GM21367 (cell line): Measurements from ENCODE around the gene ASIC2.

Experiments
- ATAC-seq: cut with Tn5 transposase; IDR thresholded peaks from one replicate; pipeline ENCODE4 v1.9.1; 2021; ENCODE audit not compliant: unreplicated experiment

ASIC2 gene

DNA sequence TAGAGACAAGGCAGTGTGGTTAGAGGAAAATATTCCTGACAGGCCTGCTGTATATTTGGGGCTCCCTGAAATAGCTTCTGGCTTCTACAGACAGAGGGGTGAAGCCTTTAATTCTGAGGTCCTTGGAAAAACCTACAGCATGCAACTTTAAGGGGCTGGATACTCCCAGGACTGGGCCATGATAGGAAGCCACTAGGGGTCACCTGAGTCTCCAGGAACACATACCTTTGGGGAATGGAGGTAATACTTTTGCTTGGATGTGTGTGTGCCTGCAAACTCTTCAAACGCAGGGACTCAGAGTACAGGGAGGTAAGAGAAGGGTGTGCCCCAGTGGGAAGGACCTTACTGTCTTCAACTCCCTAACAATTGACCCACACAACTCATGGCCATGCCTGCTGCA, 4.1 kb downstream of the ASIC2 start:
- no peak for ATAC-seq

DNA sequence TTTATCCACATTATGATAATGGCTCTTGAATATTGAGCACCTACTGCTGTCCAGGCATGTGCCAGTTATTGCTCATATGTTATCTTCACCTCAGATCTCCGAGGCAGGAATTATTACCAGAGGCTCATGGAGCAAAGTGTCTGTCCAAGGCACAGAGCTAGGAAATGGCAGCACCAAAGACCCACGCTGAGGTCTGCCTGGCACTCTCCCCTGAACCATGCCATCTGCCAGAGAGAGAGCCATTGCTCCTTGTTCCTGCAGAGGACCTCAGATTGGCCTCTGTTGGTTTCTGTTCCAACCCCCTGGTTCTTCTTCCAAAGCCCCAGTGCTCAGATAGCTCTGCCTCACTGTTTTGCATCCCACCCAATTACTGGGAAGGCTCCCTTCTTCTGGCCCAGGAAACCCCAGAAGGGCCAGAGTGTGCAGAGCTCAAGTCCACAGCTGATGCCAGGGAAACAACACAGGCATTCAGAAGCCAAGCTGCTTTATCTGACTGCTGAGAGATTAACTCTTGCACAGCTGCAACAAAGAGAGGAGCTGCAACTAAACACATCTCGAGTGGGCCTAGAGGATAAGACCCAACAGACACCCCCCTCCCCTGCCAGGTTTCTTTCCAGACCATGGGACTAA, 5.9 kb downstream of the ASIC2 start:
- no peak for ATAC-seq

DNA sequence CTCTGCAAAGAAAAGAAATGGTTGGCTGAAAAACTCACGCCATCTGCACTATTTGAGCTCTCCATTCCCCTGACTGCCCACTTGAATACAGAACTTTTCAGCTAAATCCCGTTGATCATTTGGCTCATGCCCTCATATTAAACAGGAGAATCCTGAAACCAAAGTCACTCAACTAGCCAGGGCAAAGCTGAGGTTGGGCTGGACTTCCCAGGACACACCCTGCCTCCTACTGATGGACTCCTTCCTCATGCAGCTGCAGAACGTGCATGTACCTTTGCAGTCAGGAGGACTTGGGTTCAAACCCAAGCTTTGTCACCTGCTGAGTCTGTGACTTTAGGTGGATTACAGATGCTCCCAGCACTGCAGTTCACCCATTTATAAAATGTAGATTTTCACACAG, 7.7 kb downstream of the ASIC2 start:
- ATAC-seq: no peak

DNA sequence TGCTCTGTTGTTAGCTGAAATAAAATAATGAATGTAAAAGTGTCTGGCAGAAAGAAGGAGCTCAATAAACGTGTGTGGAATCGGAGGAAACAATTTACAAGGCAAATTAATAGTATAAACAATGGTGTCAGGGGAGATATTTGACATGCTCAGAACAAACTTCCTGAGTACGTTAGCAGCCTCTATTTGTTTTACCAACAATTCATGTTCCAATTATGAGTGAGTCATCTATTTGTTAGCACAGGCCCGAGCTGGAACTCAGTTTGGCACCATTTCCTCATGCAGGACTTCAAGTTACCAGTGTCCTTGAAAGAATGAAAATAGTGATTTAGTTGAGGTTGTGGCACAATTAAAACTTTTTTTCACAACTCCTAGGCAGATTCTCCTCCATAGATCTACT, 9.1 kb downstream of the ASIC2 start:
- ATAC-seq: no peak

DNA sequence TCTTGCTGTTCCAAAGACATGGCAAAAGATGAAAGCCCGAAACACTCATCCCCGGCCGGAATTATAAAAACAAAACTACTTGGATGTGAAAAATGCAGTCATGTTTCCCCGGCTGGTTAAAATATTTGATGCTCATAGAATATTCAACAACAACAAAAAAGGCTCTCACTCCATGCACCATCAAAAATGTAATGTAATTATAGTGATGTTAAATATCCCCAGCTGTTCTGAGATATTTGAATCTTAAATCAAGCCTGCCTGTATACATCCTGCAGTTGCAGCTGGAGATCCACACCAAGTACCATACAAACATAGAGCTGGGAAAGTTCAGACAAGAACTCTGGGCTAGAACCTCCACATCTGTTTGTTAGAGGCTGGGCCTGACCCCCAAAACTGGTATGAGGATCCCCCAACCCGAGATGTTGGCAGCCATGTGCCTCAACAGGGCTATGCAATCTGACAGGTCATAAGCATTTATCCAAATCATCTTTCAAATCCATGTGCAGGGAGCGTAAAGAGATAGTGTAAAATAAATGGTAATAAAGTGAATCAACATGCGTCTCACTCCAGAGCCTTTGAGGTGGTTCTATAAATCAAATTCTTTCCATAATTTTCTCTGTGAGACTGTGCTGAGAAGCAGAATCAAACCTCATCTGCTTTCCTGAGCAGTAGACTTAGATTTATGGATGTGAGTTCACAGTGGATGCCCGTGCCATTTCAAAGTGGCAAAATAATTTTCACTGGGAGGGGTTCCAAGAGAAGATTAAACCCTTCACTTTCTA, 12.7 kb downstream of the ASIC2 start:
- ATAC-seq: no peak

DNA sequence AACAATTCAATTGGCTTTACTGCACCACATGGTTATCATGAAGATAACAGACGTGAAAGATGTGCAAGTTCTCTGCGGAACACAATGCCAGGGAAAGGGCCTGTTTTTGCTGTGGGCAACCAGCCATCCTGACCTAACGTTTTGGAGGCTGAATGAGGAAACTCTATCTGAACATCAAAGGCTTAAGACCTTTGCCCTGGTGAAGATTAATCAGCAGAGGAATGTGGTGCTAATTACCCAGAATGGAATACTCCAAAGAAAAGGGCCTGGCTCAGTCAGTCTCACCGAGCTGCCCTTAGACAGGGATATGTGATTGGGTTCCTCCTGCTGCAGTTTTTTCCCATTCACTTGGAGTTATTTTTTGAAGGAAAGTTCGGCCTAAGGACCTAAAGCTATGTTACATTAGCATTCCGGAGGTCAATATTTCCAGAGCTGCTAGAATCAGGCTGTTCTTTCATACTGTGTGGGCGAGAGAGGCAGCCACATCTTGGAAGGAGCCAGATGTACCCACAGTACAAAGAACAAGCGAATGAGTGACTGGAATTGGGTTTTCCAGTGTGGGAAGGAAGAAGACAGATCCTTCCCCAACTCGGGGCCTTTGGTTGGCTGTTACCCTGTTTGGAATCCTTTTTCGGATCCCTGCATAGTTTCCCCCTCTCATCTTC, 15.5 kb downstream of the ASIC2 start:
- no peak for ATAC-seq

DNA sequence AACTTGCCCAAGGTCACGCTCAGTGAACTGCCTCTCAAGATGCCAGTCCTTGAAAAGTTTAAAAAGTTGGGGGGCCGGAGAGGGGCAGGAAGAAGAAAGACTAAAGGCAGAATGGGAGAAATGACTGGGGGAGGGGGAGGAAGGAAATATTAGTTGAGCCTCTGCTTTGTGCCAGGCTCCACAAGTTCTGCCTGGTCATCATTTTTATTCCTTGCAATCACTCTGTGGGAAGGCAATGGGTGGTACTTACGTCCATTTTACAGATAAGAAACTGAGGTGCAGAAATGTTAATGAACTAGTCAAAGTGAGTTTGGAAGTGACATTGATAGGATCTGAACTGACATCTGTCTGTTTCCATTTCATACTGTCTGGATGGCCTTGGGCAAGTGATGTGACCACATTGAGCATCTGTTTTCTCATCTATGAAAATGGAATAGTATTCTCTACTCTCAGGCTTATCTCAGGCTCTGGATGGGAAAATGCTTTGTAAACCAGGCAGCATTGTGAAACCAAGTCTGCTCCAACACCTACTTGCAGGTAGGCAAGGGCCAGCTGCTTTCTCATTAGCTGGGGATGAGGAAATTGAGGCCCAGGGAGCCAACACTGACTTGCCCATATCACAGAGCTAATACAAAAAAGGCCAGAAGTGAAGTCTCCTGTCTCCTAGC, 19.2 kb downstream of the ASIC2 start:
- no peak for ATAC-seq

DNA sequence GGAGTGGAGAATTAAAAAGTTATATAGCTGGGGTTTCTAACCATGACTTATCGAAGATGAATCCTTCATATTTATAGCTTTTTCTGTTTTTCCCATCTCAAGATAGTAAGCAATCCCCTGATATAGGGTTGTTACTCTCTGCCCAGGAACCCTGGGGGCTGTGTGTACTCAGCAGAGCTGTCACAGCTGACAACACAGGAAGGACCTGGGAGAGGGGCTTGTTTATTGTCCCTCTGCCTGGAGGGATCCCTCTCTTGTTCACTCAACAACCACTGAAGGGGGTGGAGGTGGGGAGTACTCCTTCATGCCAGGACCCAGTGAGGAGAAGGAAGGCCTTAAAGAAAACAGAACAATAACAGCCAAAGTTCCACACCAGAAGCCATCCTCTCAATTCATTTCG, 19.8 kb downstream of the ASIC2 start:
- no peak for ATAC-seq

DNA sequence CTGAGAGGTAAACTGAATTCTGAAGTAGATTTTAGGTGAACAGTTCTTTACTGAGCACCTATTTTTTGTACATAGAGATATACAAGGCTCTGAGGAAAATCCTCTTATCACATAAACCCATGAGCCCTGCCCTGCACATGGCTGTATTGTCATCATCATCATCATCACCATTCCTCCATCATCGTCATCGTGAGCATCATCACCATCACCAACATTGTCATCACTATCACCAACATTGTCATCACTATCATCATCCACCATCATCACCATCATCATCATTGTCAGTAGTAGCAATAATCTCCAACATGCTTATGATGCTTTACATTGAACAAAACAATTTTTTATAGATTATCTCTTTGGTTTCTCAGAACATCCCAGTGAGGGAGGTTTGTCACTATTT, 20.7 kb downstream of the ASIC2 start:
- ATAC-seq: no peak

DNA sequence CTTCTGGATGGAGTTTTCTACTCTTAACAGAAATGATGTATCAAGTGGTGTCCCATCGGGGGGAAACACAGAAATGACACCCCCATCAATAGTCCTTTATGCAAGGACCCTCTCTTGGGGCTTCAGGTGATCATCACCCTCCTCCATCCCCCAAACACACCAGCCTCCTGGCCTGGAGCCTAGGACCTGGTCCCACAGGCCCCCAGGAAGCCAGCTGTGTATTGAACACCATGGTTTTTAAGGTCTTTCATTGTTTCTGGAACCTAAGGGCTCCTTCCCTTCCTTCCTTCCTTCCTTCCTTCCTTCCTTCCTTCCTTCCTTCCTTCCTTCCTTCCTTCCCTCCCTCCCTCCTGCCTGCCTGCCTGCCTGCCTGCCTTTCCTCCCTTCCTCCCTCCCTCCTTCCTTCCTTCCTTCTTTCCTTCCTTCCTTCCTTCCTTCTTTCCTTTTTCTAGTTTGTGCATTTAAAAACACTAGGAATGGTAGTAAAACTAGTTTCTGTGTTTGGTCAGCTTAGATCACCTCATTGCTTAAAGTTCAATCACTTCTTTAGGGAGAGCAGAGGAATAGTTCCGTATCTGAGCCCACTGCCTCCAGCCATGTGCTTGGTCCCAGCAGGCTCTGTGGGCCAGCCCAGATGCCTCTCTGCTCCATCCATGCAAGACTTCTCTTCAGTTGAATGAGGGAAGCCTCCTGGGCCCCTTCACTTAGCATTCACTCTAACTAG, 23.6 kb downstream of the ASIC2 start:
- no peak for ATAC-seq

DNA sequence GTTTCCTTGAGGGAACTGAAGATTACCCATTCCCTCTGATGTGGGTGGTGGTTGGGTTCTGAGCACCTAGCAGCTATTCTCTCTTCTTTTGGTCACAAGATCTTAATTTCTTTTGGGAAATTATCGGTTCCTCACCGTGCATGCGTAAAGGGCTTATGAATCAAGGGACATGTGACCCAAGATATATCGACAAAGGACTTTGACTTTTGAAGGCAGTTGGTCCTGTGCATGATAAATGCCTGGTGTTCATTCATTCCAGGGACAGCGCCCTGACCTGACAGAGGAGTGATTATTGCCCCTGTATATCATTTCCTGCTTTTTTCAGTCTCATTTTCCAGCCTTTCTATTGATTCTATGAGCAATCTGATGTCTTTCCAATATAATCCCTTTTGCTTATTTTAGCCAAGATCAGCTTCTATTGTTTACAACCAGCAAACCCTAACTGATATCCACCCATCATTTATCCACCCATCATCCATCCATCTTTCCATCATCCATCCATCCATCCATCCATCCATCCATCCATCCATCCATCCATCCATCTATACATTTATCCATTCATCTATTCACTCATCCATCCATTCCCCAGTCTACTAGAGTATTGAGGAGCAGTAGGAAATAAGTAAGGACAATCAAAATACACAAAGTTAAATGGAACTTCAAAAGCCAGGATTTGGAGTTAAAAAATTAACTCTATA, 25.1 kb downstream of the ASIC2 start:
- no peak for ATAC-seq

DNA sequence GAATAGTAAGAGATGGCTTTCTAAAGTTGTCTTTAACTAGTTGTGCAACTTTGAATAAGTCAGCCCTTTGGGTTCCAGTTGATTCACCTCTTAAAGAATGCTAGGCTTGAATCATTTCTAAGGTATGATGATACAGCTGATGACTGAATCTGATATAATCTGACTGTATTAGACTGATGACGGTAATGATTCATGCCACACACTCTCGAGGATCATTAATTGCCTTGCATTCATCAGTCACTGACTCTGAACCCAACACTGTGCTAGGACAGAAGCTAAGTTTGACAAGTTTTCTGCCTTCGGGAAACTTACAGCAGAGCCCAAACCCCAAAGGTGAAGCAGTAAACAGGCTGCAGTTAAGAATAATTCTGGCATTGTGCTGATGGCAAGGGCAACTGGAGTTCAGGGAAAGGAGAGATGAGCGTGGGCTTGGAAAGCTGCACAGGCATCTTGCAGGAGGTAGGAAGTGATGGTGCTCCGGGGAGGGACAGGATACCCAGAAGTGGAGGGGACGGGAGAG, 25.8 kb downstream of the ASIC2 start:
- ATAC-seq: no peak

DNA sequence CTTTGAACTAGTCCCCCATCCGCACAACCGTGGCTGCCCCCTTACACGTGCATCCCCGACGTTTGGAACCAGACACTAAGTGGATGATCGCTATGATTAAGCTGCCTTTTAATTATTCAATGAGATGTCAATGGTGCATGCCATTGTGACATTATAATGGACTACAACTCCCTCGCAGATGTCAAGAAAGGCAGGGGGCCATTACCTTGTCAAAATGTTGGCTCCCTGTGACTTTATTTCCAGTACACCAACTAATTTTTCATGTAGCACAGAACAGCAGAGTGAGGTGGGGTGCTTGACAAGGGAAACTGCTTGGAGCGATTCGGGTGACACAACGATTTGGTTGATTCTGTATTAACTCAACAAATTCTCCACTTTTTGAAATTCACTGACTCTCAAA, 26.5 kb downstream of the ASIC2 start:
- ATAC-seq: no peak

DNA sequence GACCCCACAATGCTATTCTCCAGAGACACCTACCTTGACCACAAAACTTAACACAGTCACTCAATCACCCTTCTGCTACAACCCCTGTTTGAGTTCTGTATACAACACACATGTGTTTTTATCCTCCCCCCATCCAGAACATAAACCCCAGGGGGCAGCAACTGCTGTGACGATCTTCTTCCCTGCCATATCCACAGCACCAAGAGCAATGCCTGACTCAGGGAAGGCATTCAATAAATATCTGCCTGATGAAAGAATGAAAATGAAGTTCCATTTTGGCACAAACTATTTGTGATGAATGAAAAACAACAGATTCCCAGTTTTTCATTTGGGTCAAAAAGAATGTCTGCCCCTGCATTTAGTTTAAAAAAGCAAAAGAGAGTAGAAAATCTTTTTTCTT, 27.0 kb downstream of the ASIC2 start:
- no peak for ATAC-seq

DNA sequence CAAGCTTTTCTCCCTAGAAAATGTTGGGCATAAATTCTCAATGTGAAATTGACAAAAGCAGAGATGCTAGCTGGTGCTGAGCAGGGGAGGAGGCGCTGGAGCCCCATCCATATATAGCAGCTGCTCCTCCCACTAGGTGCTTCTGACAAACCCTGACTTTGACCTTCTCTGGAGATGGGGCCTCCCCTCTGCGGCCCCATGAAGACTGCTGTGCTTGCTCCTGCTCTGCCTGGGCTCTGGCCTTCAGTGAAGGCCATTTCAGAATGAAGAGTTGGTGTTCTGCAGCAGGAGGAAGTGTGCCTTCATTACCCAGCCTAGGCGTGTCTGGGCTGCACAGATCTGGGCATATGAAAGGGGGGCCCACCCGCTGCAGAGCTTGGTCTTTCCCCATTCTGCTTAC, 29.7 kb downstream of the ASIC2 start:
- no peak for ATAC-seq

DNA sequence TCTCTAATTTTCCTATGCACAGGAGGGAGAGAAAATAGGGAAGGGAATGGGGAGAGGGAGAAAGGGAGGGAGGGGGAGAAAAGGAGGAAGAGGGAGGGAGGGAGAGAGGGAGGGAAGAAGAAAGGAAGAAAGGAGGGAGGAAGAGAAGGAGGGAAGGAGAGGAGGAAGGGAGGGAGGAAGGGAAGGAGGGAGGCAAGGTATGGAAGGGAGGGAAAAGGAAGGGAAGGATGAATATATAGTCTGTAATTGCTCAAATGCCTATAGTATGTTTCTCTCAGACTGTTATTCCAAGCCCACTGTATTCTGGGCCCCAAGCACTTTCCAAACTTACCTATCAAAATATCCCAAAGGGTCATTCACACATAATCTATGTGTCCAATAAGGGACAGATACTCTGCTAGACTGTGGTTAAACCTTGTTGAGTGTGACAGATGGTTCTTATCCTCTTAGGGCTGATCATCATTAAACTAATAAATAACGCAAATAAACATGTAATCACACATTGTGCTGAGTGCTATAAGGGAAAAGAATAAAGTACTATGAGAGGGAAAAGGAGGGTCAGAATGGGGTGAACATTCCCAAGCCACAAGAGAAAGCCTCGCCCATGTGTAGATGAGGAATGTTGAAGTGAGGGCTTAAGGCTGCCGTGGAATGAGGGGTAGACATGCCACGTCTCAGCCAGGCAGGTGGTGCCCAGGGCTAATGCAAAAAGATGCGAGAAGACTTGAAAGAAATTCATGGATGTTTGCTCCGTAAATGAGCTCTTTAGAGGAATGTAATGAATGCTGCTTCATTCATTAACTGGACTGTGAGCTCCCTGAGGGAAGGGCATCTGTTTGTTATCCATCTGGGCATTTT, 30.6 kb downstream of the ASIC2 start:
- no peak for ATAC-seq

DNA sequence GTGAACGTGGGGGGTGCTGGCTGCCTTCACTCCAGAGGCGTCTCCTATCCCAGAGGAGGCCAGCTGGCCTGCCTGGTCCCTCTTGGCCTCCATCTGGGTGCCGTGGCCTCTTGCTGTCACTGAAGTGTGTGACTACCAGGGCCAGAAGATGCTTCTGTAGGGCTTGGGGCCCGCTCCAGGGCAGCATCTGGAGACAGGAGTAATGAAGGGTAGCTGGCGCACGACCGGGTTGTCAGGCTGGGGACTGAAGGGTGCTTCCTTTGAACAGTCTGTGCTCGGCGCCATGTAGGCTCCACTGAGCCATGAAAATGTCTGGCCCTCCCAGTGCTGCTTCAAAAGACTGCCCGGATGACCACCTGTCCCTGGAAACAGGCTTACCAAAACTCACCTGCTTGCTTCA, 31.3 kb downstream of the ASIC2 start:
- ATAC-seq: no peak

DNA sequence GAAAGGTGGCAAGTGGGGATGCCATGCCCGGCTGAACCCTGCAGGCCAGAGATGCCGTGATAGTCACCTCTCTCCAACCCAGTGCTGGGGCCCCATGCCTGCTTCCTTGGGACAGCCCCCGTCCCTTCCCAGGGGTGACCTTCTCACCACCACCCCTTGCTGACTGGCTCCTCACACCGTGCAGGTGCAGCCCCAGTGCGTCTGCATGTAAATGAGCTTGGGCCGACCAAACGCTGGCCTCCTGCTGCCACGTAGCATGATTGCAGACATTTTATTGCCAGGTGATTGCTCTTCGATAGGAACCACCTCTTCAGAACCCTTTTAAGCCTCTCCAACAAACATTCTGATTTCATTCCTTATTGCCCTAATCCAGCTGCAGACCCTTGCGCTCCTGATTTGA, 32.5 kb downstream of the ASIC2 start:
- ATAC-seq: no peak

DNA sequence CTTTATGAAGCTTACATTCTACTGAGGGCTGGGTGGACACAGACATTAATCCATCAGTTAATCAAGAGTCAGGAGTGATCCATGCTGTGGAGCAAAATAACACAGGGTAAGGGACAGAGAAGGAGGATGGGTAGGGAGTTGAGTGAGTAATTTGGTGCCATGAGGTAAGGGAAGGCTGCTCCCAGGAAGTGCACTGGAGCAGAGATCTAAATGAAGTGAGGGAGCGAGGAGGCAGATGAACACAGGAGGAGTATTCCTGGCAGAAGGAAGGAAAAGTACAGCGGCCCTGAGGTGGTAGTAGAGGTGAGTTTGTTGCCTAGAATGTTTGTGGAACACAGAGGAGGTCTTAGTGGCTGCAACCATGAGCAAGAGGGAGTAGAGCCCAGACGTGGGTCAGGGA, 34.8 kb downstream of the ASIC2 start:
- ATAC-seq: no peak
